WTC11 (cell line): ENCODE data around the gene ADGRV1. TPM values are rescaled to one million over a fixed set of nuclear protein-coding genes. Genes with fewer than 3 reads are reported as not detected.

Source experiments
- ATAC-seq: fragments of 200-7000 bp; cut with Tn5 transposase; 2 replicates; pipeline ENCODE4 v1.10.0; 2021; ENCODE audit warnings: mild to moderate bottlenecking, moderate library complexity
- CTCF ChIA-PET: fragments of 300-600 bp; sonication (Branson Sonifier 250); formaldehyde crosslinking; loops from one replicate; lab custom pipeline; 2021; ENCODE audit warnings: antibody characterized with exemption; lab: Charles Lee
- POLR2A ChIA-PET: fragments of 350-600 bp; sonication (Branson Sonifier 250); formaldehyde crosslinking; loops from one replicate; lab custom pipeline; 2021; ENCODE audit warnings: antibody characterized with exemption; lab: Charles Lee
- DNase-seq: peaks from one replicate; pipeline ENCODE4 v3.0.0; 2021; ENCODE audit warnings: low spot score
- H3K27ac Mint-ChIP-seq: 2 replicates; pipeline ENCODE4 v1.8.0; 2021; ENCODE audit warnings: mixed read lengths
- H3K27me3 Mint-ChIP-seq: 2 replicates; pipeline ENCODE4 v1.8.0; 2021; ENCODE audit warnings: low read depth, mild to moderate bottlenecking, moderate library complexity, mixed read lengths
- H3K36me3 Mint-ChIP-seq: 2 replicates; pipeline ENCODE4 v1.8.0; 2021; ENCODE audit warnings: mixed read lengths
- H3K4me1 Mint-ChIP-seq: 2 replicates; pipeline ENCODE4 v1.8.0; 2022; ENCODE audit warnings: mixed read lengths
- H3K4me3 Mint-ChIP-seq: 2 replicates; pipeline ENCODE4 v1.8.0; 2021; ENCODE audit warnings: mild to moderate bottlenecking, moderate library complexity, mixed read lengths
- H3K9me3 Mint-ChIP-seq: 2 replicates; pipeline ENCODE4 v1.8.0; 2021; ENCODE audit warnings: mixed read lengths
- ATF1 ChIP-seq: sonication (generic); formaldehyde crosslinking; IDR thresholded peaks from 2 replicates; pipeline ENCODE4 v1.8.1; 2023; ENCODE audit warnings: mild to moderate bottlenecking, moderate library complexity, missing genetic modification reagents
- EMX1 ChIP-seq: fragments of 250-450 bp; sonication (Bioruptor Pico); IDR thresholded peaks from 2 replicates; pipeline ENCODE4 v1.8.0; 2021; ENCODE audit warnings: mild to moderate bottlenecking
- ETV6 ChIP-seq: sonication (generic); formaldehyde crosslinking; IDR thresholded peaks from 2 replicates; pipeline ENCODE4 v1.8.1; 2022; ENCODE audit warnings: mild to moderate bottlenecking, missing genetic modification reagents
- FOXJ3 ChIP-seq: sonication (generic); formaldehyde crosslinking; IDR thresholded peaks from 2 replicates; pipeline ENCODE4 v1.9.0; 2021; ENCODE audit warnings: missing genetic modification reagents, mild to moderate bottlenecking, borderline replicate concordance
- MXD4 ChIP-seq: fragments of 250-450 bp; sonication (Bioruptor Pico); IDR thresholded peaks from 2 replicates; pipeline ENCODE4 v1.8.0; 2021; ENCODE audit warnings: mild to moderate bottlenecking, moderate library complexity, borderline replicate concordance
- NR2C2 ChIP-seq: sonication (generic); formaldehyde crosslinking; IDR thresholded peaks from 2 replicates; pipeline ENCODE4 v1.8.0; 2022; ENCODE audit warnings: mild to moderate bottlenecking, missing genetic modification reagents
- OVOL2 ChIP-seq: fragments of 250-450 bp; sonication (Bioruptor Pico); IDR thresholded peaks from 2 replicates; pipeline ENCODE4 v1.9.0; 2021; ENCODE audit warnings: mild to moderate bottlenecking, borderline replicate concordance
- SOX15 ChIP-seq: fragments of 250-450 bp; sonication (Bioruptor Pico); IDR thresholded peaks from 2 replicates; pipeline ENCODE4 v1.9.0; 2021; ENCODE audit warnings: mild to moderate bottlenecking
- TEAD4 ChIP-seq: sonication (generic); formaldehyde crosslinking; IDR thresholded peaks from 2 replicates; pipeline ENCODE4 v1.8.0; 2022; ENCODE audit warnings: mild to moderate bottlenecking, missing genetic modification reagents
- TP53 ChIP-seq: sonication (generic); formaldehyde crosslinking; IDR thresholded peaks from 2 replicates; pipeline ENCODE4 v1.8.1; 2023; ENCODE audit warnings: mild to moderate bottlenecking, missing genetic modification reagents
- total RNA-seq: library from RNA; stranded (reverse); gene quantifications from 3 replicates; pipeline ENCODE4 v1.2.3, GENCODE V29; 2021
- TF ChIP-seq, protein P1 (sequence below): sonication (generic); formaldehyde crosslinking; IDR thresholded peaks from 2 replicates; pipeline ENCODE4 v1.8.1; 2022; ENCODE audit warnings: low read depth, missing genetic modification reagents, borderline replicate concordance
- TF ChIP-seq, protein P2 (sequence below): sonication (generic); formaldehyde crosslinking; IDR thresholded peaks from 2 replicates; pipeline ENCODE4 v1.8.1; 2022; ENCODE audit warnings: missing genetic modification reagents, borderline replicate concordance
- TF ChIP-seq, protein P3 (sequence below): sonication (generic); formaldehyde crosslinking; IDR thresholded peaks from 2 replicates; pipeline ENCODE4 v1.8.1; 2023; ENCODE audit warnings: mild to moderate bottlenecking, missing genetic modification reagents
- TF ChIP-seq, protein P4 (sequence below): sonication (generic); formaldehyde crosslinking; IDR thresholded peaks from 2 replicates; pipeline ENCODE4 v1.8.1; 2023; ENCODE audit warnings: mild to moderate bottlenecking, missing genetic modification reagents, moderate library complexity
- TF ChIP-seq, protein P5 (sequence below): sonication (generic); formaldehyde crosslinking; conservative IDR thresholded peaks from 2 replicates; pipeline ENCODE4 v1.8.1; 2022; ENCODE audit warnings: mild to moderate bottlenecking, missing genetic modification reagents
- TF ChIP-seq, protein P6 (sequence below): sonication (generic); formaldehyde crosslinking; IDR thresholded peaks from 2 replicates; pipeline ENCODE4 v1.8.1; 2022; ENCODE audit warnings: mild to moderate bottlenecking, moderate library complexity, missing genetic modification reagents
- TF ChIP-seq, protein P7 (sequence below): fragments of 250-450 bp; sonication (Bioruptor Pico); IDR thresholded peaks from 2 replicates; pipeline ENCODE4 v2.1.2; 2022; ENCODE audit warnings: mild to moderate bottlenecking, moderate library complexity
- TF ChIP-seq, protein P8 (sequence below): sonication (generic); formaldehyde crosslinking; IDR thresholded peaks from 2 replicates; pipeline ENCODE4 v1.8.1; 2022; ENCODE audit warnings: mild to moderate bottlenecking, missing genetic modification reagents, moderate library complexity, borderline replicate concordance
- TF ChIP-seq, protein P9 (sequence below): fragments of 250-450 bp; sonication (Bioruptor Pico); IDR thresholded peaks from 2 replicates; pipeline ENCODE4 v1.9.0; 2021; ENCODE audit warnings: moderate library complexity, mild to moderate bottlenecking, inconsistent platforms, borderline replicate concordance

ADGRV1 gene
- total RNA-seq, 1 experiment from 2014 or later, result 74.5 TPM

DNA sequence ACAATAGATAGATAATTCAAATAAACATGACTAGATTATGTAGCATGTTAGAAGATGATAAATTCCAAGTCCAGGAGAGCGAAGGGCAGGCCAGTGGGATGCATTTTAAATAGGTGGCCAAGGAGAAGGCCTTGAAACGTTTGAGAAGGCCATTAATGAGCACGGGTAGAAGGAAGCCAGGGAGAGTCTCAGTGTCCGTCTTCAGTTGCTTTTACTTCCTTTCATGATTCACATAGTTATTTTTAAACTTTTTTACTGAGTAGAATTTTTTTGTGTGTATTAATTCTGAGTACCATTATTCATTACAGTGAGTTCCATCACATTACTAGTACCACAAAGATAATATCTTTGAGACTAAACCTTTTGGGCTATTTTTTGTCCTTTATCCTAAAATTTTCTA is 565.3 kb downstream of the ADGRV1 start:
- Mint-ChIP-seq H3K4me3 (no peak overlapping the region), H3K4me1 (0 out of 2 replicates have a peak, but pooled peaks cover 4% of the 10 kb centered on the region), H3K27me3 (no peaks in the 10 kb centered on the region), H3K27ac (no peak overlapping the region), H3K9me3 (no peaks in the 10 kb centered on the region), H3K36me3 (no peaks in the 10 kb centered on the region)
- TF ChIP-seq TP53 (CRISPR knock-in tag) (no peak), ATF1 (no peak), OVOL2 (CRISPR knock-in tag) (no peak)
- TF ChIP-seq, protein P1, sequence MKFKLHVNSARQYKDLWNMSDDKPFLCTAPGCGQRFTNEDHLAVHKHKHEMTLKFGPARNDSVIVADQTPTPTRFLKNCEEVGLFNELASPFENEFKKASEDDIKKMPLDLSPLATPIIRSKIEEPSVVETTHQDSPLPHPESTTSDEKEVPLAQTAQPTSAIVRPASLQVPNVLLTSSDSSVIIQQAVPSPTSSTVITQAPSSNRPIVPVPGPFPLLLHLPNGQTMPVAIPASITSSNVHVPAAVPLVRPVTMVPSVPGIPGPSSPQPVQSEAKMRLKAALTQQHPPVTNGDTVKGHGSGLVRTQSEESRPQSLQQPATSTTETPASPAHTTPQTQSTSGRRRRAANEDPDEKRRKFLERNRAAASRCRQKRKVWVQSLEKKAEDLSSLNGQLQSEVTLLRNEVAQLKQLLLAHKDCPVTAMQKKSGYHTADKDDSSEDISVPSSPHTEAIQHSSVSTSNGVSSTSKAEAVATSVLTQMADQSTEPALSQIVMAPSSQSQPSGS (CRISPR knock-in tag), result no peak
- TF ChIP-seq, protein P2, sequence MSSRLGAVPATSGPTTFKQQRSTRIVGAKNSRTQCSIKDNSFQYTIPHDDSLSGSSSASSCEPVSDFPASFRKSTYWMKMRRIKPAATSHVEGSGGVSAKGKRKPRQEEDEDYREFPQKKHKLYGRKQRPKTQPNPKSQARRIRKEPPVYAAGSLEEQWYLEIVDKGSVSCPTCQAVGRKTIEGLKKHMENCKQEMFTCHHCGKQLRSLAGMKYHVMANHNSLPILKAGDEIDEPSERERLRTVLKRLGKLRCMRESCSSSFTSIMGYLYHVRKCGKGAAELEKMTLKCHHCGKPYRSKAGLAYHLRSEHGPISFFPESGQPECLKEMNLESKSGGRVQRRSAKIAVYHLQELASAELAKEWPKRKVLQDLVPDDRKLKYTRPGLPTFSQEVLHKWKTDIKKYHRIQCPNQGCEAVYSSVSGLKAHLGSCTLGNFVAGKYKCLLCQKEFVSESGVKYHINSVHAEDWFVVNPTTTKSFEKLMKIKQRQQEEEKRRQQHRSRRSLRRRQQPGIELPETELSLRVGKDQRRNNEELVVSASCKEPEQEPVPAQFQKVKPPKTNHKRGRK, result no peak
- TF ChIP-seq, protein P3, sequence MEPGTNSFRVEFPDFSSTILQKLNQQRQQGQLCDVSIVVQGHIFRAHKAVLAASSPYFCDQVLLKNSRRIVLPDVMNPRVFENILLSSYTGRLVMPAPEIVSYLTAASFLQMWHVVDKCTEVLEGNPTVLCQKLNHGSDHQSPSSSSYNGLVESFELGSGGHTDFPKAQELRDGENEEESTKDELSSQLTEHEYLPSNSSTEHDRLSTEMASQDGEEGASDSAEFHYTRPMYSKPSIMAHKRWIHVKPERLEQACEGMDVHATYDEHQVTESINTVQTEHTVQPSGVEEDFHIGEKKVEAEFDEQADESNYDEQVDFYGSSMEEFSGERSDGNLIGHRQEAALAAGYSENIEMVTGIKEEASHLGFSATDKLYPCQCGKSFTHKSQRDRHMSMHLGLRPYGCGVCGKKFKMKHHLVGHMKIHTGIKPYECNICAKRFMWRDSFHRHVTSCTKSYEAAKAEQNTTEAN, result no peak
- POLR2A ChIA-PET, result no interaction called here
- DNase-seq (no peak), ATAC-seq (no peak)
- CTCF ChIA-PET, result no interaction called here

DNA sequence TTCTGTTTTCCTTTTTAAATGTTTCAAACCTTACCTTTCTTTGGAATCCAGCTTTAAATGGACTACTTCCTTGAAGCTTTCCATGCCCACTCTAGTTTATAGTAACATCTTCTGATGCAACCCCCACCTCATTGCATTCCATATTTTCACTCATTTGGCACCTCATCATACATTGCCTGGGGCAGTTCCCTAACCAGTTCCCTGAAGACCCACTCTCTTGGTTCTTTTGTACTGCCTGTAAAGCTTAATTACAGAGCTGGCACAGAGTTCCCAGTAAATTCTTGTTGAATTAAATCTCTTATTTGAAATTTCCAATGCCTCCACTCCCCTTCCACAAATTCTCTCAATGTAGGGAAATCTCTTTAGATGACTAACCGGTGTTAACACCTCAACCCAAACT is 567.3 kb downstream of the ADGRV1 start:
- CTCF ChIA-PET, result no interaction called here
- ATAC-seq (no peak), DNase-seq (no peak)
- Mint-ChIP-seq H3K4me3 (no peak overlapping the region), H3K9me3 (peaks cover 5% of the 10 kb centered on the region), H3K4me1 (0 out of 2 replicates have a peak, but pooled peaks cover 4% of the 10 kb centered on the region), H3K36me3 (0 out of 2 replicates have a peak, but pooled peaks cover 2% of the 10 kb centered on the region), H3K27ac (no peak overlapping the region), H3K27me3 (no peaks in the 10 kb centered on the region)
- POLR2A ChIA-PET, result interaction anchor here (0.9 kb wide), 1 partner anchor 17 kb away, joined by 3 read pairs; no protein-coding TSS in a partner anchor
- TF ChIP-seq ETV6 (CRISPR knock-in tag), result no peak
- TF ChIP-seq, protein P4, sequence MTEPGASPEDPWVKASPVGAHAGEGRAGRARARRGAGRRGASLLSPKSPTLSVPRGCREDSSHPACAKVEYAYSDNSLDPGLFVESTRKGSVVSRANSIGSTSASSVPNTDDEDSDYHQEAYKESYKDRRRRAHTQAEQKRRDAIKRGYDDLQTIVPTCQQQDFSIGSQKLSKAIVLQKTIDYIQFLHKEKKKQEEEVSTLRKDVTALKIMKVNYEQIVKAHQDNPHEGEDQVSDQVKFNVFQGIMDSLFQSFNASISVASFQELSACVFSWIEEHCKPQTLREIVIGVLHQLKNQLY (CRISPR knock-in tag), result no peak
- no peak for TF ChIP-seq TP53 (CRISPR knock-in tag)
- TF ChIP-seq EMX1 (CRISPR knock-in tag), result no peak

DNA sequence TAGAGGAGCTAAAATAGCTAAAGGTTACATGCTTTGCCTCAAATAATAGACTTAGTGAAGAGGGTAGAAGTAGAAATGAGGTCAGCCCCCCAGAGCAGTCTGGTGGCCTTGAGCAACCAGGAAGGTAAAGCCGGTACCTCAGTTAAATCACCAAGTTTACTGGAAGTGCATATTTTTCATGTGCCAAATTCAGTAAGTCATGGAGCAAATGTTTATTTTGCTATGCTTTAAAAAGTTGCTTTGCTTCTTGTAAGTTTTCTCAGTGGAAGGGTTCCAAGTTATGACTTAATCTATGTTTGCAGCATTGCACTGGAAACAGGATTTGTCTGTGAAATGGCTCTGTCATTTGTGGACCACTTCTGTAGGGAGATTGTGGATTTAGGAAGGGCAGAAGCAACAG is 567.9 kb downstream of the ADGRV1 start:
- ChIA-PET CTCF (no interaction called here), POLR2A (no interaction called here)
- no peaks in the 10 kb centered on the region for H3K27me3 Mint-ChIP-seq
- 0 out of 2 replicates have a peak, but pooled peaks cover 2% of the 10 kb centered on the region for H3K36me3 Mint-ChIP-seq
- H3K4me1 Mint-ChIP-seq, result 0 out of 2 replicates have a peak, but pooled peaks cover 4% of the 10 kb centered on the region
- no peak for DNase-seq
- H3K9me3 Mint-ChIP-seq, result peaks cover 5% of the 10 kb centered on the region
- TF ChIP-seq, protein P5, sequence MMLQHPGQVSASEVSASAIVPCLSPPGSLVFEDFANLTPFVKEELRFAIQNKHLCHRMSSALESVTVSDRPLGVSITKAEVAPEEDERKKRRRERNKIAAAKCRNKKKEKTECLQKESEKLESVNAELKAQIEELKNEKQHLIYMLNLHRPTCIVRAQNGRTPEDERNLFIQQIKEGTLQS, result no peak
- TF ChIP-seq, protein P6, sequence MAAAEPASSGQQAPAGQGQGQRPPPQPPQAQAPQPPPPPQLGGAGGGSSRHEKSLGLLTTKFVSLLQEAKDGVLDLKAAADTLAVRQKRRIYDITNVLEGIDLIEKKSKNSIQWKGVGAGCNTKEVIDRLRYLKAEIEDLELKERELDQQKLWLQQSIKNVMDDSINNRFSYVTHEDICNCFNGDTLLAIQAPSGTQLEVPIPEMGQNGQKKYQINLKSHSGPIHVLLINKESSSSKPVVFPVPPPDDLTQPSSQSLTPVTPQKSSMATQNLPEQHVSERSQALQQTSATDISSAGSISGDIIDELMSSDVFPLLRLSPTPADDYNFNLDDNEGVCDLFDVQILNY (CRISPR knock-in tag), result no peak
- no peak for TF ChIP-seq TEAD4
- TF ChIP-seq, all 79 proteins: peak for 0
- no peak for ATAC-seq
- no peak overlapping the region for H3K27ac Mint-ChIP-seq
- no peak overlapping the region for H3K4me3 Mint-ChIP-seq

DNA sequence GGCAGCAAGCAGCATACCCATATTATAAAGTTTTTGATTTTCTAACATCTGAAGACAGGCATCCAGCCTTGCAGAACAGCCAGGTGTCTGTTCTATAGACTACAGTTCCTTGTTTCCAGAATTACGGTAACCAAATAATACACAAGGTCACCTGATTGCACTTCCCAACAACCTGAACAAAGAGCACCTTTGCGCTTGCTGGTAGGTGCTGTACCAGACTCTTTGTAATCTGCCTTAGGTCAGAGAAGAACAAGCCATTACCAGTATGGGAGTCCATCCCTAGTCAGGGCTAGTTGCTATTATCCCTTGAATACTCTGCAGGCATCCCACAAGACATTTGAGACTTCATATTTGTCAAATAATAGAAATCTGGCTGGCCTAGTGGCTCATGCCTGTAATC is 568.3 kb downstream of the ADGRV1 start:
- no peaks in the 10 kb centered on the region for H3K27me3 Mint-ChIP-seq
- H3K4me1 Mint-ChIP-seq, result 0 out of 2 replicates have a peak, but pooled peaks cover 4% of the 10 kb centered on the region
- ATAC-seq (no peak), DNase-seq (no peak)
- no peak overlapping the region for H3K27ac Mint-ChIP-seq
- peaks cover 5% of the 10 kb centered on the region for H3K9me3 Mint-ChIP-seq
- no peak overlapping the region for H3K4me3 Mint-ChIP-seq
- ChIA-PET POLR2A (interaction anchor here (0.6 kb wide), 1 partner anchor 16 kb away, joined by 7 read pairs; no protein-coding TSS in a partner anchor), CTCF (no interaction called here)
- H3K36me3 Mint-ChIP-seq, result 0 out of 2 replicates have a peak, but pooled peaks cover 2% of the 10 kb centered on the region
- TF ChIP-seq SOX15 (CRISPR knock-in tag) (no peak), NR2C2 (no peak), FOXJ3 (no peak), MXD4 (CRISPR knock-in tag) (no peak)
- TF ChIP-seq, protein P7, sequence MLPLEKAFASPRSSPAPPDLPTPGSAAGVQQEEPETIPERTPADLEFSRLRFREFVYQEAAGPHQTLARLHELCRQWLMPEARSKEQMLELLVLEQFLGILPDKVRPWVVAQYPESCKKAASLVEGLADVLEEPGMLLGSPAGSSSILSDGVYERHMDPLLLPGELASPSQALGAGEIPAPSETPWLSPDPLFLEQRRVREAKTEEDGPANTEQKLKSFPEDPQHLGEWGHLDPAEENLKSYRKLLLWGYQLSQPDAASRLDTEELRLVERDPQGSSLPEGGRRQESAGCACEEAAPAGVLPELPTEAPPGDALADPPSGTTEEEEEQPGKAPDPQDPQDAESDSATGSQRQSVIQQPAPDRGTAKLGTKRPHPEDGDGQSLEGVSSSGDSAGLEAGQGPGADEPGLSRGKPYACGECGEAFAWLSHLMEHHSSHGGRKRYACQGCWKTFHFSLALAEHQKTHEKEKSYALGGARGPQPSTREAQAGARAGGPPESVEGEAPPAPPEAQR (CRISPR knock-in tag), result no peak
- TF ChIP-seq, protein P8, sequence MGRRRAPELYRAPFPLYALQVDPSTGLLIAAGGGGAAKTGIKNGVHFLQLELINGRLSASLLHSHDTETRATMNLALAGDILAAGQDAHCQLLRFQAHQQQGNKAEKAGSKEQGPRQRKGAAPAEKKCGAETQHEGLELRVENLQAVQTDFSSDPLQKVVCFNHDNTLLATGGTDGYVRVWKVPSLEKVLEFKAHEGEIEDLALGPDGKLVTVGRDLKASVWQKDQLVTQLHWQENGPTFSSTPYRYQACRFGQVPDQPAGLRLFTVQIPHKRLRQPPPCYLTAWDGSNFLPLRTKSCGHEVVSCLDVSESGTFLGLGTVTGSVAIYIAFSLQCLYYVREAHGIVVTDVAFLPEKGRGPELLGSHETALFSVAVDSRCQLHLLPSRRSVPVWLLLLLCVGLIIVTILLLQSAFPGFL (CRISPR knock-in tag), result no peak
- TF ChIP-seq, protein P9, sequence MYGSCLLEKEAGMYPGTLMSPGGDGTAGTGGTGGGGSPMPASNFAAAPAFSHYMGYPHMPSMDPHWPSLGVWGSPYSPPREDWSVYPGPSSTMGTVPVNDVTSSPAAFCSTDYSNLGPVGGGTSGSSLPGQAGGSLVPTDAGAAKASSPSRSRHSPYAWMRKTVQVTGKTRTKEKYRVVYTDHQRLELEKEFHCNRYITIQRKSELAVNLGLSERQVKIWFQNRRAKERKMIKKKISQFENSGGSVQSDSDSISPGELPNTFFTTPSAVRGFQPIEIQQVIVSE, result no peak
